NOMO-1 treated with DMSO at 0.1 percent for 48 hours (cell line): ENCODE data around the gene TRIM17.
"Not testable (repeated sequence)": the region's sequence is repeated elsewhere in the genome, so short reads cannot be mapped to it uniquely, and the experiment has no call there.

Source experiments
- DNase-seq: peaks from one replicate; lab custom pipeline; 2025; ENCODE audit not compliant: unreplicated experiment; lab: John Stamatoyannopoulos, UW

The TRIM17 gene

DNA sequence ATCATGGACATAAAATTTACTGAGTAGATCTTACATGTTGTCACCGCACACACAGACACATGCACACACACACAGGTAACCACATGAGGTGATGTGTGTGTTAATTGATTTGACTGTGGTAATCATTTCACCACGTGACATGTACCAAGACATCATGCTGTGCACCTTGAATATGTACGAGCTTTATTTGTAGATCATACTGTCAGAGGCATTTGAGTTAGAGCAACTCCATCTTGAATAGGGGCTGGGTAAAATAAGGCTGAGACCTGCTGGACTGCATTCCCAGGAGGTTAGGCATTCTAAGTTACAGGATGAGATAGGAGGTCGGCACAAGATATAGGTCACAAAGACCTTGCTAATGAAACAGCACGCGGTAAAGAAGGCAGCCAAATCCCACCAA, 31.7 kb upstream of the TRIM17 start:
- DNase-seq: no peak

DNA sequence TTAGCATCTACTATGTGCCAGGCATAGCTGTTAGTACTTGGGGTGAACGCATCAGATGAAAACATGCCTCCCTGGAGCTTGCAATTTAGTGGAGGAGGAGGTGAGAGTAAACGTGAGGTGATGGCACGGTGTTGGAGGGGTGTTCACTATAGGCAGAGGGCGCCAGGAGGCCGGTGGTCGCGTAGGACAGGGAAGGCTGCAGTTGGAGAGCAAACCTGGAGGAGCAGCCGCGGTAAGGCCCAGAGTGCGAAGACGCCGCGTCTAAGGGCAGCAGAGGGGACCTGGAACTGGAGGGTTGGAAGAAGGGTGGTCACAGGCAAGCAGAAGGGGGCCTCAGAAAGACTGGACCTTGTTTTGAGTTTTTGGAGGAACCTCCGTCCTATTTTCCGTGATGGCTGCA, 30.2 kb upstream of the TRIM17 start:
- no peak for DNase-seq

DNA sequence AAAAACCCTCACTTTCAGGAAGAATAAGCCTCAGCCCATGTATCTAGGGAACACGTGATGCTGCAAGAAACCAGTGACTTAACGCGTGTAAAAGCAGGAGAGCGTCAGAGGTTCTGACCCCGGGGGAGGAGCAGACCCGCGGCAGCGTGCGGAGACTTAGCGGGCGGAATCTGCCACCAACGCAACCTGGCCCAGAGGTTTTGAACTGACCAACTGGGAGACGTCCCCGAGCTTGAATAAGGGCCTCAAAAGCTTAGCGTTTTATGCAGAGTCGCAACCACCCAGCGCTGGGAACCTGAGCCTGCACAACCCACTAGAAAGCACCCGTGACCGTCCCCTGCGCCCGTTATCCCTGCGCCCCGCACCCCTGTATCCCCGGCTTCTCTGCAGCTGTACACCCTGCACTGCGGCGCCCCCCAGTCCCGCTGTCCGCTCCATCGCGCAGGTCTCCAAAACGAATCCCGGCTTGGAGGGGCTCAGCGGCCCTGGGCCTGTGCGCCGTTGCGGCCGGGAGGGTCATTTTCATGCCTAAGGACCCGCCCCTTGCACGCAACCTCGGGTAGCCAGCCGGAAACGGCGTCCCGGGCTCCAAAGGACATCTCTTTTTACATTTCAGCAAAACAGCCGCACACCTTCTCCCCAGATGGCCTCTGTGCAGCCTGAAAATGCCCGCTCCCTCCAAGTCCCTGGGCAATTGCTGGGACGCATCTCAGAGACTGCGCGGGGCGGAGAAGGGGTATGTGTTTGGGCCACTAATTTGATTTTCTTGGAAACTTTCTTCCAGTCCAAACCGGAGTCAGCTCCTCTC, 29.4 kb upstream of the TRIM17 start:
- DNase-seq: peak; percentile 68

- DNase-seq: no peak
Observed at GRCh38 chr1:228445490-228445842, 28.8 kb upstream of the TRIM17 start.

DNA sequence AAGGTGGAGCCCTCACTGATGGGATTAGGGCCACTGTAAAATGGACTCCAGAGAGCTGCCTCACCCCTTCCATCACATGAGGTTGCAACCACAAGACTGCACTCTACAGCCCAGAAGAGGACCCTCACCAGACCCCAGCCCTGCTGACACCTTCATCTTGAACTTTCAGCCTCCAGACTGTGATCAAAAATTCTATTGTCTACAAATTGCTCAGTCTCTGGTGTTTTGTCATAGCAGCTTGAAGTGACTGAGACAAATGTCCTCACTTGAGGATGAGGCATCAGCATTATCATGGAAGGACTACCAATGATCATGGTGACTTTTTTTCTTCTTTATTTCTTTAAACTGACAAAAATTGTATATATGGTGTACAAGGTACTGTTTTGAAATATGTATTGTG, 26.7 kb upstream of the TRIM17 start:
- no peak for DNase-seq

DNA sequence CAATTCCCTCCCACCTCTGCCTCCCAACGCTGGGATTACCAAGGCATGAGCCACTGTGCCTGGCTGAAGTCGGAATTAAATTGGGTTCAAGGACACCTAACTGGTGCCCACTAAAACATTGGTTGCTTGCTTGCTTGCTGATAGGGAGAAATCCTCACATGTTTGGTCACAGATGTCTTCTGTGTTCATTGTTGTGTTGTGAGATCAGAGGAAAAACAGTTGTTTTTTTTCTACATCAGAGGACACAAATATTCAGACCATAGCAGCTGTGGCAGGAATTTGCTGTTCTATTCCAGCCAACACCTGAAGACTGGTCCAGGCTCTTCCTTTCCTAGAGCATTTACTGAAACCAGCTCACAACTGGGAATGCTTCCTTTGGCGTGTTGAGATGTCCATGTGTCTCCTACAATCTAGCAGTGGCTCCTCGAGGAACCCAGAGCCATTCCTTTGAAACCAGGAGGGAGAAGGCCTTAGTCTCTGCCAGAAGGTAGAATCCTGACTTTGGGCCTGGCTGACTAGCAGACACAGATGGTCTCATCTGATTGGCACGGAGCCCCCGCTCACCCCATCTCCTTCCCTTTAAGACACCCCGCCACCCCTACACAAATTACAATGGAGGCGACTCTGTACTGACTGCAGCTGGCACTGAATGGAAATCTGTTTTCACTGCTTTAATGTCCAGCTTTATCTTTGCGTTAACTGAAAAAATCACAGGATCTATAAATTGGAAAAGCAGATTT, 24.3 kb upstream of the TRIM17 start:
- DNase-seq: no peak

GRCh38 chr1:228438266-228438665, 21.6 kb upstream of the TRIM17 start:
- no peak for DNase-seq

DNA sequence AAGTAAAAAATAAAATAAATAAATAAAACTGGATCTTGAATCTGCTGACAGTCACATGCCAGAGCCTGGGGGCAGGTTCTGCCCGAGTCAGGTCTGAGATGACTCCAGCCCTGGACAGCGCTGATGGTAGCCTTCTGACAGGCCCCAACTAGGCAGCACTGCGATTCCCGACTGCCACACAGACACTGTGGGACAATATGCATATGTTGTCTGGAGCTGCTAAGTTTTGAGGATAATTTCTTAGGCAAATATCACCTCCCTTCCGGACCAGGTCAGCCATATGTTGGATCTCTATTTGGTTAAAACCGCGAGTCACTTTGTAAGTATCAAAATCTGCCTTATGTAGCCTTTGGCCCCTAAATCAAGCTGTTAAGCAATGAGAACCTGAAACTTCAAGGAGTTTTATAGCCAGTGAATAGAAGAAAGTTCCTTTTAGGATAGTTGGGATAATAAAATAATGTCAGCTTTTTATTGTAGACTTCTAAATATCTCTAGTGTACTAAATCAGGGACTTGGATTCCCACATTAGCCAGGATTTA, 20.8 kb upstream of the TRIM17 start:
- no peak for DNase-seq

DNA sequence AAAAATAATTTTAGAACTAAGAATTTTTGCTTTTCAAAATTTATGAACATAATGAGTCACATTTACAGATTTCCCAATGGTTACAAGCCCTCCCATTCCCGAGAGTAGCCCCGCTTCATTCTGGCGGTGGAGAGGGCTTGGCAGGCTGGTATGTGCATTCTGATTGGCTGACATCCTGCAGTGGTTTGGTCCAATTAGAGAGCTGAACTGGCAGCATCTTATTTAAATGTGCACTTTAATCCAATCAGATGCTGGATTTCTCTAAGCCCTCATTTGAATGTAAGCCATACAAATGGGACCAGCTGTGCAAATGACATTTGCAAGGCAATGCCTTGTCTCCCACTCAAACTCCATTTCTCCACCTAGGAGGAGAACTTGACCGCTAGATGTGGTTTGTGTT, 18.0 kb upstream of the TRIM17 start:
- no peak for DNase-seq

DNA sequence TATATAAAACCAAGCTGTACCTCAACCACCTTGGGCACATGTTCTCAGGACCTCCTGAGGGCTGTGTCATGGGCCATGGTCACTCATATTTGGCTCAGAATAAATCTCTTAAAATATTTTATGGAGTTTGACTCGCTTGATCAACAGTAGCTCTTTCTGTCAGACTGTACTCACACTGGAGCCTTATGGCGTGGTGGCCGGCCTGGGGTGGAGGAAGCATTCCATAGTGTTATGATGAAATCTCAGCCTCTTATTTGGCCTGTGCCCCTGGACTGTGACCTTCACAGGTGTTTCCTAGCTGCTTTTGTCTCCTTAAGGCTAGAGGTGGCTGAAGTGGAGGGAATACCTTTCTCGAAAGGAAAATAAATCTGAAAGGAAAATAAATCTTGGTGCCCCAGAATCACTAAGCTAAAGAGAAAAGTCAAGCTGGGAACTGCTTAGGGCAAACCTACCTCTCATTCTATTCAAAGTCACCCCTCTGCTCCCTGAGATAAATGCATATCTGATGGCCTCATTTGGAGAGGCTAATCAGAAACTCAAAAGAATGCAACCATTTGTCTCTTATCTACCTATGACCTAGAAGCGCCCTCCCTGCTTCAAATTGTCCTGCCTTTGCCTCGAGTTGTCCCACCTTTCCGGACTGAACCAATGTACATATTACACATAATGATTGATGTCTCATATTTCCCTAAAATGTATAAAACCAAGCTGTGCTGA, 16.8 kb upstream of the TRIM17 start:
- not testable (repeated sequence) for DNase-seq

DNA sequence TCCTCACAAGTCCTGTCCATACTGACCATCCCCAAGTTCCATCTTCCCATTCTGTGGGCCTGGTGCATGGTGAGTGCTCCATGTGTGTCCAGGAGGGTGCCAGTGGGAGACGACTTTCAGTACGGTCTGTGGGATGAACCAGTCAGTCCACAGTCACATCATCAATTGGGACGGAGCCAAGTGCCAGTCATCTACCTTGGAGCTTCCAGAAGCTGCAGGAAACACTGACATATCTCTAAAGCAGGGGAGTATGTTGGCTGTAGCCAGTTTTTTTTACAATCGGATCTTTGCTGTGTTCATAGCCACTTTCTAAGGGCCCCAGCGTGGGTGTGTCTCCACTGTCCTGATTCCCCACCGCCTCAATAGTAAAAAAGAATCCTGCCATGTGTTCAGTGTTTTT, 13.6 kb upstream of the TRIM17 start:
- no peak for DNase-seq

GRCh38 chr1:228429698-228430097, 13.0 kb upstream of the TRIM17 start:
- DNase-seq: no peak

- no peak for DNase-seq
Observed at GRCh38 chr1:228429007-228429406, 12.3 kb upstream of the TRIM17 start.

DNA sequence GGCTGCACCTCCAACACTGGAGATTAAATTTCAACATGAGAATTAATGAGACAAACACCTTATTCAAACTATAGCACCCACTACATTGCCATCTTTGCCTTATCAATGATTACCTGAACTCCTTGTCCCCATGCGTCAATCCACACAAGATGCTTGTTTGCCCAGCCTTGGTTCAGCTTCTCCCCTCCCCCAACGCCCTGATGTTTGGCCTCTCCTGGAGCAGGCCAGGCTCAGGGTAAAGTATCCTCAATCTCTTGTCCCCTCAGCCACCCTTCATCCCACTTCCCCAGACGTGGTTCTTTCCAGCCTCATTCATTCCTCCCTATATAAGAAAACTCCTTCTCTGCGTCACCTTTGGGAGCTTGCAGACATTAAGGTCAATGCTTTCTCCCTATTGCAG, 11.8 kb upstream of the TRIM17 start:
- DNase-seq: no peak

- DNase-seq: no peak
Observed at GRCh38 chr1:228426518-228427175, 10.0 kb upstream of the TRIM17 start.

GRCh38 chr1:228424685-228425660, 8.3 kb upstream of the TRIM17 start:
- DNase-seq: no peak

DNA sequence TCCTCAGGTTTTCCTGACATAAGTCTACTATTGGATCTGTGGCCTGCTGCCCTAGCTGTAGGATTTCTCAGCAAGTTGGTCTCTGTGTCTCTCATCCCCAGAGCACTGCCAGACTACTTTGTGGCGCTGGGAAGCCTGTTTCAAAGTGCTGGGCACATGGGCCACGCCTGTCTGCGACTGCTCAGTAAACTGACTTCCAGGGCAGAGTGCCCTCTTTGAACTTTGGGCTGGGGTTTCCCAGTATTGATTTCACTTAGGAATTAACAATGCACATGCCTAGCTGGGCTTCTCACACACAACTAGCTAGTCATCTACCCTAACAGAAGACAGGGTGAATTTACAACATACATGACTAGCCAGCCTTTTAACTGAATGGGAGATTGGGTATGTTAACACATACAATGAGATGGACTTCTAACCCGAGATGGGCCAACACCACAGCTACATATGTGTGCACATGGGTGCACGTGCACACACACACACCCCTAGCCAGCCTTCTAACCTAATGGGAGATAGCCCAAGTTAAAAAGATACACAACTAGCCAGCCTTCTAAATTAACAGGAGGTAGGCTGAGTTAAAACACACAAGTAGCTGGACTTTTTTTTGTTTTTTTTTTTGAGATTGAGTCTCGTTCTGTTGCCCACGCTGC, 6.9 kb upstream of the TRIM17 start:
- DNase-seq: no peak

GRCh38 chr1:228420968-228421826, 4.5 kb upstream of the TRIM17 start:
- DNase-seq: no peak
